Body of pancreas (tissue), 4 donors: Measurements from ENCODE around the gene WDR26. TPM values are rescaled to one million over a fixed set of nuclear protein-coding genes. Genes with fewer than 3 reads are reported as not detected.

Experiments used
- ATAC-seq: fragments of 150-250 bp; one replicate; pipeline ENCODE4 v1.9.1; 2016
- DNase-seq, 4 donors: peaks; one replicate each; pipeline ENCODE4 v3.0.0-alpha.2; 2019
- H3K27ac ChIP-seq, 4 donors: fragments of 200-600 bp; sonication (generic); 1 replicate in 3 of 4; 2 replicates in 1 of 4; pipeline versions ENCODE4 v1.5.1 to v1.6.1; 2016 to 2019; ENCODE audit warnings: mild to moderate bottlenecking in 1 of 4, mixed read lengths in 1 of 4, moderate library complexity in 1 of 4
- H3K27me3 ChIP-seq, 2 donors: fragments of 200-600 bp; sonication (generic); one replicate each; pipeline ENCODE4 v1.6.0; 2016; ENCODE audit warnings: mild to moderate bottlenecking in 1 of 2
- H3K36me3 ChIP-seq, 2 donors: fragments of 200-600 bp; sonication (generic); replicated peaks in 1 of 2; 2 replicates each; pipeline ENCODE4 v1.5.1; 2016; ENCODE audit warnings: low read depth in 2 of 2; ENCODE audit not compliant: insufficient read depth in 1 of 2
- H3K4me1 ChIP-seq: fragments of 200-600 bp; sonication (generic); one replicate; pipeline ENCODE4 v1.6.0; 2016
- H3K4me3 ChIP-seq, 2 donors: fragments of 200-600 bp; sonication (generic); 1 replicate in 1 of 2; 2 replicates in 1 of 2; pipeline ENCODE4 v1.5.1; 2016 to 2019
- H3K9me3 ChIP-seq, 3 donors: fragments of 200-600 bp; sonication (generic); 1 replicate in 2 of 3; 2 replicates in 1 of 3; pipeline ENCODE4 v1.5.1; 2016
- CTCF ChIP-seq, 7 experiments: fragments of 450-650 bp in 4 of 7; fragments of 200-600 bp in 3 of 7; sonication (generic) in 3 of 7; IDR thresholded peaks; one replicate each; pipeline ENCODE4 v1.5.1; 2016 to 2019; ENCODE audit warnings: antibody characterized with exemption in 7 of 7
- POLR2A ChIP-seq, 3 donors: fragments of 450-650 bp; IDR thresholded peaks; one replicate each; pipeline ENCODE4 v1.6.1; 2016; ENCODE audit warnings: antibody characterized with exemption in 3 of 3, mild to moderate bottlenecking in 2 of 3
- WGBS, 2 donors: methylation state at CpG; one replicate each; pipeline ENCODE4 v1.1.5; 2017; 5-methylcytosine and 5-hydroxymethylcytosine counted together
- intact Hi-C: fragments of 100-400 bp; cut with DNase I; formaldehyde crosslinking; loops from one replicate; pipeline ENCODE4 v1.15.1; 2023
- total RNA-seq, 2 donors: library from RNA; depleted of rRNA; stranded (reverse); fragments of >200 nt; gene quantifications; one replicate each; pipeline ENCODE4 v1.1.0, GENCODE V29; 2016

The WDR26 gene
- total RNA-seq, 2 donors from 2014 or later = 29.3 to 49.3 TPM

- Histone ChIP-seq H3K27me3 (no peaks in the 10 kb centered on the region), H3K4me3 (no peak overlapping the region), H3K9me3 (no peaks in the 10 kb centered on the region), H3K4me1 (peaks cover under 1% of the 10 kb centered on the region), H3K27ac (no peak overlapping the region), H3K36me3 (peaks cover 11 to 38% of the 10 kb centered on the region in 2 donors)
- DNase-seq (no peak), ATAC-seq (no peak)
- intact Hi-C loops = no loop called here
- no peak for TF ChIP-seq POLR2A (IDR thresholded peaks at IDR 0.05)
- TF ChIP-seq CTCF (IDR thresholded peaks at IDR 0.05) = no peak
- 50 to 58% methylated on average over 1 of the region's 1 CpG for WGBS, 2 donors
Measured at GRCh38 chr1:224402472-224403036, 32.0 kb downstream of the WDR26 start.

- Histone ChIP-seq H3K9me3 (no peaks in the 10 kb centered on the region), H3K4me3 (no peak overlapping the region), H3K4me1 (peaks cover 10% of the 10 kb centered on the region), H3K27ac (no peak overlapping the region), H3K27me3 (no peaks in the 10 kb centered on the region), H3K36me3 (peaks cover 11 to 35% of the 10 kb centered on the region in 2 donors)
- WGBS, 2 donors = 80 to 90% methylated on average over 1 of the region's 1 CpG
- intact Hi-C loops = no loop called here
- DNase-seq (no peak), ATAC-seq (no peak)
- TF ChIP-seq CTCF (IDR thresholded peaks at IDR 0.05) = no peak
- TF ChIP-seq POLR2A (IDR thresholded peaks at IDR 0.05) = no peak
Measured at GRCh38 chr1:224399887-224400286, 34.7 kb downstream of the WDR26 start.

GRCh38 chr1:224393294-224393693 is 41.3 kb downstream of the WDR26 start:
- no peak for ATAC-seq
- intact Hi-C loops = no loop called here
- peaks cover 8 to 39% of the 10 kb centered on the region in 2 donors for H3K36me3 ChIP-seq
- peaks cover 10% of the 10 kb centered on the region for H3K4me1 ChIP-seq
- WGBS, 2 donors = 66 to 69% methylated on average over 3 of the region's 3 CpGs
- H3K4me3 ChIP-seq = no peak overlapping the region
- no peak for DNase-seq
- no peaks in the 10 kb centered on the region for H3K9me3 ChIP-seq
- H3K27ac ChIP-seq = no peak overlapping the region
- TF ChIP-seq CTCF (IDR thresholded peaks at IDR 0.05) (no peak), POLR2A (IDR thresholded peaks at IDR 0.05) (no peak)
- no peaks in the 10 kb centered on the region for H3K27me3 ChIP-seq

- H3K36me3 ChIP-seq = peaks cover 8 to 36% of the 10 kb centered on the region in 2 donors
Measured at GRCh38 chr1:224392411-224393249, 42.0 kb downstream of the WDR26 start.

More at GRCh38 chr1:224392411-224393249, 42.0 kb downstream of the WDR26 start:
- intact Hi-C loops = no loop called here
- DNase-seq = no peak
- TF ChIP-seq POLR2A (IDR thresholded peaks at IDR 0.05) (no peak), CTCF (IDR thresholded peaks at IDR 0.05) (no peak)
- Histone ChIP-seq H3K27me3 (no peaks in the 10 kb centered on the region), H3K4me3 (no peak overlapping the region), H3K9me3 (no peaks in the 10 kb centered on the region), H3K27ac (no peak overlapping the region), H3K4me1 (peaks cover 10% of the 10 kb centered on the region)
- no peak for ATAC-seq
- 72% methylated on average over 4 of the region's 4 CpGs for WGBS, 2 donors
